Inferior parietal cortex (tissue), 1 donor: Measurements from ENCODE around the gene DYNC2LI1.

Source experiments
- DNase-seq: peaks from one replicate; pipeline ENCODE4 v3.0.0-alpha.2; 2016; ENCODE audit errors: extremely low spot score

Gene DYNC2LI1

DNA sequence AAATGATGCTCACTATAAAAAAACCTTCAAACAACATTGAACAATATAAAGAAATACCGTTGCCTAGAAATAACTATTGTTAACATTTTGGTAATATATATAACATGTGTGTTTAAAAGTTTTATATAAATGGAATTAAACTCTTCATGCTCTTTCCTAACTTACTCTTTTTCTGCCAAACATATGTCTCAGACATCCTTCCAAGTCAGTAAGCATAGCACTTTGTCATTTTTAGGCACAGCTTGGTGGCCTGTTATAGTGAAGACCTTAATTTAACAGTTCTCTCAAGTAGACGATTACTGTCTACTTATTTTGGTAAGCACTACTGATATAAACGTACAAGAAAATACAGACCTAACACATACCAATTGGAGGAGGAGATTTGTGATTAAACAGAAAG, 40.9 kb downstream of the DYNC2LI1 start:
- DNase-seq: no peak

GRCh38 chr2:43818761-43819160, 44.9 kb downstream of the DYNC2LI1 start:
- DNase-seq: no peak

DNA sequence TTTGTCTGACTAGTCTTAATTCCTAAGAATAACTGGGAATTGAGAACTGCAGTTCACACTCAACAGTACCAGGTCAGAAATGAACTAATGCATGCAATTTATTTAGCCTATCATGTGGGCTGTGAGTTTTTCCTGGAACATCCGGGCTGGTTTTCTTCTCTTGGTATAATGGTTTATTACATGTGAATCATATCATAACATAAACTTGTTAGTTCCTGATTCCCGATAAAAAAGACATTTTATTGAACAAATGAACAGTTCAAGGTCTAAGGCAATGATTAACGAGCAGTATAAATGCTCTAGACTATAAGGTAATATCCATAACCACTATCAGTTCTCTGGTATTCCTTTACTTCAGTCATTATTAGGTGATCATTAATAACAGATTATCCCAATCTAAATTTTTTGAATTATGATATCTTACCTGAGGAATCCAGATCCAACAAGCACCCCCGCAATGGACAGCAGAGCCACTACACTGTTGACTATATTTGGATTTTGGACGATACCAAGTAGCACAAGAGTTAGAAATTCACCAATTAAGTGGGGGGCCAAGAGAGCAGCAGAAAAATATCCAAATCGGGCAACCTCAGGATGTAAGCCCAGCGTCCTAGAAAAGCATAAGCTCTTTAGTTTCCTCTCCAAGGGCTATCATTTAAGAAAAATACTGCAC, 45.8 kb downstream of the DYNC2LI1 start:
- no peak for DNase-seq

DNA sequence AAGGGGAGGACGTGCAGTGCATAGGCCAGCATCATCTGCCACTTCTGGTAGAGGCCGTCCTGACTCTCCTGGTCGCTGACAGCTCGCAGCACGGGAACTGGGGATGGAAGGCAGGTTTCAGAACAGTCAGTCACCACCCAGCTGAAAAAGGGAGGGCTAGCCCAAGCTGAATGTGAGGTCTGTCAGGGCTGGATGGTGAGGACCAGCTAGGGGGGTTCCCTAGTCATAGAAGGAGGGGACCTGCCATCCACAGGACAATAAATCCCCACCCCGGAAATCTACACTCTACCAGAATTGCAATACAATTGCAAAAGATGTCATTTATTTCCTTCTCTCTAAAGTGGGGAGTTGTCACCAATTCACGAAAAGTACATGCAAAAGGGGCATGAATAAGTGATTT, 49.0 kb downstream of the DYNC2LI1 start:
- no peak for DNase-seq

- DNase-seq: no peak
Measured at GRCh38 chr2:43823751-43824150, 49.9 kb downstream of the DYNC2LI1 start.

DNA sequence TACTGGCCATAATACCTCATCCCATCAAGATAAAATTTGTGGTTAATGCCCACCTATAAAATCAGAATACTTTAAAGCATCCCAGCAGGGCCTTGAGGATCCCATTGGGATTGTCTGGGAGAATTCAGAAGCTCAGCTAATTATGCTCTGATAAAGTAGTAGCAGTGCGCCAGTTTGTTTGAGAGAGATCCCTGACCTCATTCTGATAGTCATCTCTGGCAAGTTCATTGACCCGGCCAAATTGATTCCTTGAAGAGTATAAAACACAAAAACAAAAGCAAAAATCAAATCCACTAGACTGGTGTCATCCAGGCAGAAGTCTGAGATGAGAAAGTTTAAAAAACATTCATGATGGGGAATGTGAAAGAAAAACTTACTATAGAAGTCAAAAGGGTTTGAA, 50.7 kb downstream of the DYNC2LI1 start:
- DNase-seq: no peak

GRCh38 chr2:43824951-43825493, 51.2 kb downstream of the DYNC2LI1 start:
- no peak for DNase-seq

DNA sequence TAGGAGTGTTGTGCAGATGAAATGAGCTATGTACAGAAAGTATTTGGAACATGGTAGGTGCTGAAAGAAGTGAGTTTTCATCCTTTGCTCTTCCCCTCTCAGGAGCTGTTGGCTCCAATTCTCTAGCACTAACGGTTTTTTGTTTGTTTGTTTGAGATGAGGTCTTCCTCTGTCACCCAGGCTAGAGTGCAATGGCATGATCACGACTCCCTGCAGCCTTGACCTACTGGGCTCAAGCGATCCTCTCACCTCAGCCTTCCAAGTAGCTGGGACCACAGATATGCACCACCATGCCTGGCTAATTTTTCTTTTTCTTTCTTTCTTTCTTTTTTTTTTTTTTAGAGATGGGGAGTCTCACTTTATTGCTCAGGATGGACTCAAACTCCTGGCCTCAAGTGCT, 52.0 kb downstream of the DYNC2LI1 start:
- DNase-seq: no peak

DNA sequence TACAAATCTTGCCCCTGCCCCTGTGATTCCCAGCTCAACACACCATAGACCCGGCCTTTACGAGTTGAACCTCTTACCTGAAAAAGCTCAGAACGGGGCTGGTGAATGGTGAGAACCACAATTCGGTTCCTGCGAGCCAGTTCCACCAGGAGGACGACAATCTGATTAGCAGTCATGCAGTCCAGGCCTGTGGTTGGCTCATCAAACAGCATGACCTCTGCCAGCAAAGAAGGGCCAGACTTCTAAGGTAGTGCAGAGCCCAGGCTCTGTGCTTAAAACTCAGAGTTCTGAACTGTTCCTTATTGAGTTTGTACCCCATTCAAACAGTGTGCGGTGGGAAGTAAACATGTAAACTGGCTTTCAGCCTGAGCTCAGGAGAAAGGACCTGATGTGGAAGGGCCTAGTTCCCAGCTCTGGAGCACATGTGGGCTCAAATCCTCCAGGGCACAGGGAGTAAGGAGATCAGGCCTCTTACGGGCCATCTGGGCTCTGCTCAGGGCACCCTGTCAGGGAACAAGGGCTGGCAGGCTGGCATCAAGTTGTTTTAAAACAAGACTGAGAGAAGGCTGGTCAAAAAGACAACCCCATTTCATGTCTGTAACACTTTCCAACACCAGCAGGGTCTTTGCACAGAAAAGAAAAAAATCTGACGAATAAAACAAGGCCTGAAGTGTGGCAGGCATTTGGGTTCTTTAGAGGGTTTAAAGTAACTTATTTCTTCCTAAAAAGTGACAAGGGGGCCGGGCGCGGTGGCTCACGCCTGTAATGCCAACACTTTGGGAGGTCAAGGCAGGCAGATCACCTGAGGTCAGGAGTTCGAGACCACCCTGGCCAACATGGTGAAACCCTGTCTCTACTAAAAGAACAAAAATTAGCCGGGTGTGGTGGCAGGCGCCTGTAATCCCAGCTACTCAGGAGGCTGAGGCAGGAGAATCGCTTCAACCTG, 52.7 kb downstream of the DYNC2LI1 start:
- DNase-seq: no peak

DNA sequence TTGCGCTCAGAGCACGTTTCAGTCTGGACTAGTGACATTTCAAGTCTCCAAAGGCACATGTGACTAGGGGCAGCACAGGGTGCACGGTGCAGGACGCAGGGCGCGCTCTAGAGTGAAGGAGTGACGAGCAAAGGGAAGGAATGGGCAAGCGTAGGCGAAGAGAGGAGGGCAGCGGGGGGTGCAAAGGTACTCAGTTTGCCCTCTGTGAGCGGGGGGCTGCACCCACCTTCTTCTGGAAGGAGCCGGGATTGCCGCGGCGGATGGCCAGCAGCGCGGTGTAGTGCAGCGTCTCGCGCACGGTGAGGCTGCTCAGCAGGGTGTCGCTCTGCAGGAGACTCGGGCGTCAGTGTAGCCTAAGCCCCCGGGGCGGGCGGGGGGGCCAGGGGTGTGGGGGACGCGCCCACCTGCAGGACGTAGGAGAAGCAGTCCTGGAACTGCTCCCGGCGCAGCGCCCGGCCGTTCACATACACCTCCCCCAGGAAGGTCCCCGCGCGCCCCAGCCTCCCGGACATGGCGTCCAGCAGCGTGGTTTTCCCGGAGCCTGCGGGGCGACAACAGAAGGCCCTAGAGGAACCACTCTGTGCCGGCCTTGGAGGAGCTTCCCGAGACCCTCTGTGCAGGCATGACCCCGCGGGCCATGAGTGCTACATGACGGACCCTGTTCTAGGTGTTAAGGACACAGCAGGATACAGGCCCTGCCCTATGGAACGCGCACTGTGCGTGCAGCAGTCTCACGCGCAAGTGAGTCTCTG, 57.9 kb downstream of the DYNC2LI1 start:
- no peak for DNase-seq

DNA sequence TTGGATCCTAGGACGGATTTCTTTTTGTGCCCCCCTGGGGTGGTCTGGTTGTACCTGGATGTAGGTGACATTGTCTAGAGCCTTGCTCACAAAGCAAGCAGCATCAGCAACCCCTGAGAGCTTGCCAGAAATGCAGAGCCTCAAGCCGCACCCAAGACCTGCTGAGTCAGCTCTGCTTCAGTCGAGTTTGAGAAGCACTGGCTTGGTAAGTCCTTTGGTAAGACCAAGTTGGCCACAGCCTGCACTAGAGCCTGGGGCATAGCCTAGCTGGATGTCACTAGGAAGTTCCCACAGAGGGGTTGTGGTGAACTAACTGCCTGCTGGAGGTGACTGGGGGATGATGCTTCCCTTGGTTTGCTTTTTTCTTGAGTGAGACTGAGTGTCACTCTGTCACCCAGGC, 58.6 kb downstream of the DYNC2LI1 start:
- no peak for DNase-seq

GRCh38 chr2:43837033-43837432, 63.2 kb downstream of the DYNC2LI1 start:
- no peak for DNase-seq

DNA sequence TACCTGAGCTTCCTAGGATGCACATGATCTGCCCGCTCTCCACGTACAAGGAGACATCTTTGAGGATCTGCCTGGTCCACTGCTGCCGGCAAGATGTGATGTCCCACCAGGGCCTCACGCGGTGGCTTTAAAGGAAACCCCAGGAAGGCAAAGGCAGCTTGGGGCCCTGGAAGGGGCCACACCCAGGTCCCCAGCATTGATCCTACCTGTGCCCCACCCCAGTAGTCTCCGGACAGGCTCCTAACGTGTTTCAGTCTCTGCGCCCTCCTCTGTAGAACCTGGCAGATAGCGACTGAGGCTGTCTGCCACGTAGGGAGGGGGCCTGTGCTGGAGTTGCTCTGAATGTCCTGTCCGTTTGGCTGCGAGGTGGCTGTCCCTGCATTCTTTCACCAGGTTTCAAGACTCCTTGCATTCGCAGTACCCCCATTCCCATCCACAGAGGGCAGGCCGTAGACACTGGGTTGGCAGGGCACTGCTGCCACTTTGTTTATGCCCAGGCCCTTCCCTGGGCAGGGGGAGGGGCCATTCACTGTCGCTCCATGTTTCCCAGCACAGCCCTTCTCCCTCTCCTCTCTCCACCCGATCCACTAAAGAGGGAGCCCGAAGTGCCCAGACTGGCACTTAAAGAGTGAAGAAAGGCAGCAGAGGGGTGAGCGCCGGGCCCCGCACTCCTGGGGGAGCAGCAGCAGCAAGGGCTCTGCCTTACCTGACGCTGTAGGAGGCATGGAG, 64.2 kb downstream of the DYNC2LI1 start:
- no peak for DNase-seq

- DNase-seq: no peak
Measured at GRCh38 chr2:43838560-43839267, 64.9 kb downstream of the DYNC2LI1 start, which contains the start of the genes ABCG5 and ABCG8. Gene ABCG5 (minus strand): TSS chr2:43838839. CDS start chr2:43838679, 160 bp downstream. Gene ABCG8 (plus strand): TSS chr2:43838971. CDS start chr2:43839054, 83 bp downstream.

DNA sequence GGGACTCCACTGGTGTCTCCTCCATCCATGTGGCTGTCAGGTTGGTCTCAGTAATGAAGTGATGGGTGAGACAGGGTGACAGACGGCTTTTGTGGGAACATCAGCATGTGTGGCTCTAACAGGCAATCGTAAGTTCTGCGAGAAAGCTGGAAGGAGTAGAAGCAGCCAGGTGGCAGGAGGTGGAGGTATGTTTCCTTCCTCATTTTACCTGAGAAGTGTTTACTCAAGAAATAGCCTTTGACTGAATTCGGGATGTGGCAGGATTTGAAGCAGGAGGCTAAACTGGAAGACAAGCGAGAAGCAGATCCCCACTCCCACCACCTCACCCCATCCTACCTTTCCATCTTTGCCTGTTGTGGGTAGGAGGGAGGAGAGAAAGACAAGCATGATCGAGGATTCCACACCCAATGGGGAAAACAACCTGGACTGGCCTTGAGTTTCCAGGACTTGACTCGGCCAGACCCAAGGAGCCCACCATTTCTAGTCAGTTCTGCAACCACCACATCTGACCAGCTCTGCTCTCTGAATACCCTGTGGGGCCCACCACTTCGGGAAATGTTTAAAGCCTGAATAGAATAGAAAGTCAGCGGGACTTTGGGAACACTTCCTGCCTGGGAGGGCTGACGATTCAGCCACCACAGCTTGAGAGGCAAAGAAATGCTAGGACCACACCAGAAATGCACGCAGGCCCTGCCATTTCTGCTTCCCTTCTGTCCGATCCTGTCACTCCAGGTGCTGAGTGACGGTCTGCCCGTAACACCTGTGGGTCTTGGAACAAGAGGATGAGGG, 66.1 kb downstream of the DYNC2LI1 start:
- no peak for DNase-seq

DNA sequence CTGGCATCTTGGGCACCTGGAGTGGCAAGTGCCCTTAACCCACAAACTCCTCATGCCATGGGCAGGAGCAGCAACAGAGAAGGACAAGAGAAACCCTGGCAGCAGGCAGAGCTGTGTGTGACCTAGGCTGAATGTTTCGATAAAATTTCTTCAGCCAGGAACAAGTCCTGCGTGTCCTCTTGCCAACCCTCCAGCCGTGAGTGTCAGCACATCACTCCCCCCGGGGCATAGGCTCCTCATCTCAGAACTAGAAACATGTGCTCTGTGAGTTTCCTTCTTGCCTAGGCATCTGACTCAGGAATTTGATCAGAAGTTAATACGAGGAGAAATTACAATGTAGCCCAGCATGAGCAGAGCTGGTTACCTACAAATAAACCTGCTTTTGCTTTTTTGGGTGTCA, 67.1 kb downstream of the DYNC2LI1 start:
- no peak for DNase-seq

- DNase-seq: no peak
Measured at GRCh38 chr2:43841949-43842865, 68.4 kb downstream of the DYNC2LI1 start.

- no peak for DNase-seq
Measured at GRCh38 chr2:43842866-43843226, 69.0 kb downstream of the DYNC2LI1 start.

GRCh38 chr2:43845181-43845580, 71.3 kb downstream of the DYNC2LI1 start:
- no peak for DNase-seq
